MM.1S (cell line): ENCODE measurements around the gene ERCC4.

Experiments used
- EZH2 ChIP-seq: fragments of 300-600 bp; sonication (generic); optimal IDR thresholded peaks from 2 replicates; pipeline ENCODE3; 2017; ENCODE audit warnings: low read depth, mild to moderate bottlenecking, antibody characterized with exemption, low read length, mixed read lengths
- TF ChIP-seq, protein P1 (sequence below): fragments of 300-600 bp; sonication (generic); IDR thresholded peaks from 2 replicates; pipeline ENCODE4 v1.5.1; 2016; ENCODE audit warnings: antibody characterized with exemption, low read length, mixed read lengths

DNA sequence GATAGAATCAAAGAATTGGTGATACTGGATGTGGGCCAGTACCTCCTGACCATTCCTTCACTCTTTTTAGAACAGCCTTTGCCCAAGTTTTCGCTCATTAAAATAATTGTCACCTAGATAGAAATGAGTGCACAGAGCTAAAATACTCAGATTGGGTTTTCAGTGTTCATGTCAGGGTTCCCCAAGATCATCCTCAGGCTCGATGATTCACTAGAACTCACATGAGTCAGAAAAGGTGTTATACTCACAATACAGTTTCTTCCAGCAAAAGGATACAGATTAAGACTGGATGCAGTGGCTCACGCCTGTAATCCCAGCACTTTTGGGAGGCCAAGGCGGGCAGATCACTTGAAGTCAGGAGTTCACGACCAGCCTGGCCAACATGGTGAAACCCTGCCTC lies 19.9 kb downstream of the ERCC4 start:
- TF ChIP-seq, protein P1, sequence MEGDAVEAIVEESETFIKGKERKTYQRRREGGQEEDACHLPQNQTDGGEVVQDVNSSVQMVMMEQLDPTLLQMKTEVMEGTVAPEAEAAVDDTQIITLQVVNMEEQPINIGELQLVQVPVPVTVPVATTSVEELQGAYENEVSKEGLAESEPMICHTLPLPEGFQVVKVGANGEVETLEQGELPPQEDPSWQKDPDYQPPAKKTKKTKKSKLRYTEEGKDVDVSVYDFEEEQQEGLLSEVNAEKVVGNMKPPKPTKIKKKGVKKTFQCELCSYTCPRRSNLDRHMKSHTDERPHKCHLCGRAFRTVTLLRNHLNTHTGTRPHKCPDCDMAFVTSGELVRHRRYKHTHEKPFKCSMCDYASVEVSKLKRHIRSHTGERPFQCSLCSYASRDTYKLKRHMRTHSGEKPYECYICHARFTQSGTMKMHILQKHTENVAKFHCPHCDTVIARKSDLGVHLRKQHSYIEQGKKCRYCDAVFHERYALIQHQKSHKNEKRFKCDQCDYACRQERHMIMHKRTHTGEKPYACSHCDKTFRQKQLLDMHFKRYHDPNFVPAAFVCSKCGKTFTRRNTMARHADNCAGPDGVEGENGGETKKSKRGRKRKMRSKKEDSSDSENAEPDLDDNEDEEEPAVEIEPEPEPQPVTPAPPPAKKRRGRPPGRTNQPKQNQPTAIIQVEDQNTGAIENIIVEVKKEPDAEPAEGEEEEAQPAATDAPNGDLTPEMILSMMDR, result no peak
- no peak for TF ChIP-seq EZH2
